SK-N-SH (cell line): Measurements from ENCODE around the gene UBASH3B. TPM values are rescaled to one million over a fixed set of nuclear protein-coding genes. Genes with fewer than 3 reads are reported as not detected.

Experiments used
- CTCF ChIA-PET: fragments of 300-600, 350-600 bp; formaldehyde crosslinking; extraction: SDS; loops from one replicate; lab custom pipeline; 2021; lab: Yijun Ruan, JAX
- POLR2A ChIA-PET: fragments of 350-600 bp; sonication (Branson Sonifier 250); formaldehyde crosslinking; extraction: SDS; loops from one replicate; lab custom pipeline; 2020; ENCODE audit warnings: antibody characterized with exemption, inconsistent platforms; lab: Yijun Ruan, JAX
- DNase-seq: peaks from one replicate; pipeline ENCODE4 v3.0.0; 2012
- H2AFZ ChIP-seq: fragments of 200-600 bp; sonication (generic); 2 replicates; pipeline ENCODE4 v1.8.1; 2016; ENCODE audit warnings: antibody characterized with exemption, mild to moderate bottlenecking, low read depth
- H3F3A ChIP-seq: fragments of 200-600 bp; sonication (generic); replicated peaks from 2 replicates; pipeline ENCODE3; 2016; ENCODE audit warnings: antibody characterized with exemption, mild to moderate bottlenecking; ENCODE audit not compliant: insufficient read depth
- H3K27ac ChIP-seq, 2 experiments: fragments of 200-500 bp in 1 of 2; fragments of 200-600 bp in 1 of 2; sonication (Bioruptor generic) in 1 of 2; sonication (generic), shearing (Covaris generic) in 1 of 2; 2 replicates each; pipeline versions ENCODE4 v1.5.1 to v1.6.1; 2014 to 2016; ENCODE audit warnings: low read depth in 2 of 2, inconsistent platforms in 1 of 2, low read length in 1 of 2, mild to moderate bottlenecking in 1 of 2, mixed read lengths in 1 of 2
- H3K27me3 ChIP-seq: fragments of 200-600 bp; sonication (generic), shearing (Covaris generic); 2 replicates; pipeline ENCODE4 v1.6.1; 2016; ENCODE audit warnings: mixed run types; ENCODE audit not compliant: insufficient read depth
- H3K36me3 ChIP-seq, 2 experiments: fragments of 200-500 bp in 1 of 2; fragments of 200-600 bp in 1 of 2; sonication (Bioruptor generic) in 1 of 2; sonication (generic) in 1 of 2; replicated peaks in 1 of 2; 2 replicates each; pipeline versions ENCODE3 to v1.5.1; 2014 to 2016; ENCODE audit warnings: low read length in 1 of 2, mild to moderate bottlenecking in 1 of 2; ENCODE audit not compliant: insufficient read depth in 2 of 2, control insufficient read depth in 1 of 2
- H3K4me1 ChIP-seq, 2 experiments: fragments of 200-500 bp in 1 of 2; fragments of 200-600 bp in 1 of 2; sonication (Bioruptor generic) in 1 of 2; sonication (generic), shearing (Covaris generic) in 1 of 2; 2 replicates each; pipeline versions ENCODE4 v1.5.1 to v1.6.1; 2014 to 2016; ENCODE audit warnings: low read depth in 1 of 2, low read length in 1 of 2, mixed run types in 1 of 2; ENCODE audit not compliant: insufficient read depth in 2 of 2, control insufficient read depth in 1 of 2
- H3K4me2 ChIP-seq: fragments of 200-600 bp; sonication (generic), shearing (Covaris generic); 2 replicates; pipeline ENCODE4 v1.6.1; 2017; ENCODE audit warnings: mixed run types
- H3K4me3 ChIP-seq, 2 experiments: fragments of 200-500 bp in 1 of 2; fragments of 200-600 bp in 1 of 2; sonication (Bioruptor generic) in 1 of 2; sonication (generic), shearing (Covaris generic) in 1 of 2; 2 replicates each; pipeline versions ENCODE4 v1.5.1 to v1.8.1; 2014 to 2016; ENCODE audit warnings: low read depth in 2 of 2, inconsistent platforms in 1 of 2, low read length in 1 of 2, mild to moderate bottlenecking in 1 of 2, mixed read lengths in 1 of 2, moderate library complexity in 1 of 2
- H3K79me2 ChIP-seq: fragments of 200-600 bp; sonication (generic); 2 replicates; pipeline ENCODE4 v1.8.1; 2017; ENCODE audit warnings: mild to moderate bottlenecking; ENCODE audit not compliant: insufficient read depth
- H3K9ac ChIP-seq: fragments of 200-600 bp; sonication (generic); 2 replicates; pipeline ENCODE4 v1.6.1; 2017; ENCODE audit warnings: mixed run types
- H3K9me2 ChIP-seq: fragments of 200-600 bp; sonication (generic); 2 replicates; pipeline ENCODE4 v1.6.1; 2017; ENCODE audit warnings: mixed run types
- H3K9me3 ChIP-seq: fragments of 200-600 bp; sonication (generic); 2 replicates; pipeline ENCODE4 v1.6.1; 2017; ENCODE audit warnings: mixed run types, mild to moderate bottlenecking, moderate library complexity
- H4K20me1 ChIP-seq: fragments of 200-600 bp; sonication (generic); 2 replicates; pipeline ENCODE4 v1.6.1; 2017; ENCODE audit warnings: mild to moderate bottlenecking, mixed run types; ENCODE audit not compliant: insufficient read depth
- CHD2 ChIP-seq: fragments of 150-350 bp; IDR thresholded peaks from 2 replicates; pipeline ENCODE4 v1.6.1; 2018; ENCODE audit warnings: low read length; ENCODE audit not compliant: partially characterized antibody
- FOSL2 ChIP-seq: IDR thresholded peaks from 2 replicates; pipeline ENCODE4 v1.4.0; 2012; ENCODE audit warnings: low read depth, mild to moderate bottlenecking, moderate library complexity, borderline replicate concordance
- JUND ChIP-seq: IDR thresholded peaks from 2 replicates; pipeline ENCODE4 v1.4.0; 2012
- NRF1 ChIP-seq: IDR thresholded peaks from 2 replicates; pipeline ENCODE4 v1.6.1; 2012; ENCODE audit warnings: low read depth, mild to moderate bottlenecking, low read length
- RCOR1 ChIP-seq: fragments of 150-350 bp; IDR thresholded peaks from 2 replicates; pipeline ENCODE4 v1.6.1; 2017; ENCODE audit warnings: antibody characterized with exemption, low read length
- RFX5 ChIP-seq: IDR thresholded peaks from 2 replicates; pipeline ENCODE4 v1.6.1; 2012; ENCODE audit warnings: mild to moderate bottlenecking, improper control_type of control experiment, low read length
- TEAD4 ChIP-seq: IDR thresholded peaks from 2 replicates; pipeline ENCODE4 v1.4.0; 2012; ENCODE audit warnings: mild to moderate bottlenecking, borderline replicate concordance; ENCODE audit not compliant: insufficient read depth
- USF1 ChIP-seq: IDR thresholded peaks from 2 replicates; pipeline ENCODE4 v1.4.0; 2012; ENCODE audit warnings: low read depth, borderline replicate concordance
- YY1 ChIP-seq: IDR thresholded peaks from 2 replicates; pipeline ENCODE4 v1.4.0; 2012; ENCODE audit warnings: low read depth, mild to moderate bottlenecking
- ZBTB33 ChIP-seq: IDR thresholded peaks from 2 replicates; pipeline ENCODE4 v1.4.0; 2012; ENCODE audit warnings: low read depth, borderline replicate concordance
- WGBS: methylation state at CpG from one replicate; pipeline ENCODE4 v1.1.6; 2017; ENCODE audit warnings: low lambda C conversion rate; 5-methylcytosine and 5-hydroxymethylcytosine counted together
- polyA plus RNA-seq, 3 experiments: library from polyadenylated mRNA; depleted of rRNA; stranded (reverse); fragments of >200 nt; gene quantifications; 2 replicates each; pipeline ENCODE4 v1.2.3, GENCODE V29; 2012

The UBASH3B gene
- polyA plus RNA-seq, 1 of the 3 experiments (the other 2 are of a cell fraction) = 10.4 TPM

- H3K79me2 ChIP-seq = no peaks in the 10 kb centered on the region
- no peak overlapping the region for H3K9ac ChIP-seq
- ChIA-PET POLR2A (no interaction called here), CTCF (no interaction called here)
- H3K4me2 ChIP-seq = no peak overlapping the region
- no peak overlapping the region for H2AFZ ChIP-seq
- no peak overlapping the region for H3K27ac ChIP-seq
- no peaks in the 10 kb centered on the region for H3K27me3 ChIP-seq
- no peaks in the 10 kb centered on the region for H3K36me3 ChIP-seq
- H3K4me3 ChIP-seq = no peak overlapping the region
- no peak for DNase-seq
- no peaks in the 10 kb centered on the region for H4K20me1 ChIP-seq
- no peaks in the 10 kb centered on the region for H3K9me3 ChIP-seq
- H3K4me1 ChIP-seq = no peaks in the 10 kb centered on the region
- 72% methylated on average over 3 of the region's 4 CpGs for WGBS
- no peaks in the 10 kb centered on the region for H3F3A ChIP-seq
- H3K9me2 ChIP-seq = no peaks in the 10 kb centered on the region
- TF ChIP-seq JUND (no peak), CHD2 (no peak)
Measured at GRCh38 chr11:122616718-122617117, 38.8 kb upstream of the UBASH3B start.

- H4K20me1 ChIP-seq = no peaks in the 10 kb centered on the region
- 80% methylated on average over 5 of the region's 5 CpGs for WGBS
- CTCF ChIA-PET = interaction anchor here (3.3 kb wide), 1 partner anchor 11 kb away, joined by 15 read pairs; no protein-coding TSS in a partner anchor
- TF ChIP-seq RCOR1 = no peak
- TF ChIP-seq RFX5 = no peak
- TF ChIP-seq USF1 = no peak
- no peak for TF ChIP-seq TEAD4
- no peak for TF ChIP-seq YY1
- TF ChIP-seq FOSL2 = no peak
- TF ChIP-seq, all 33 proteins: peak for 0
- Histone ChIP-seq H3K9me3 (no peaks in the 10 kb centered on the region), H3F3A (no peaks in the 10 kb centered on the region), H2AFZ (no peak overlapping the region), H3K9me2 (no peaks in the 10 kb centered on the region), H3K4me3 (no peak overlapping the region), H3K4me1 (no peaks in the 10 kb centered on the region), H3K36me3 (no peaks in the 10 kb centered on the region), H3K9ac (no peak overlapping the region), H3K4me2 (no peak overlapping the region), H3K79me2 (no peaks in the 10 kb centered on the region), H3K27ac (no peak overlapping the region), H3K27me3 (no peaks in the 10 kb centered on the region)
- DNase-seq = no peak
- POLR2A ChIA-PET = no interaction called here
Measured at GRCh38 chr11:122617297-122617696, 38.2 kb upstream of the UBASH3B start.

- ChIA-PET CTCF (interaction anchor here (3.3 kb wide), 1 partner anchor 11 kb away, joined by 15 read pairs; no protein-coding TSS in a partner anchor), POLR2A (no interaction called here)
- no peaks in the 10 kb centered on the region for H3K9me3 ChIP-seq
- H3K9ac ChIP-seq = no peak overlapping the region
- no peak overlapping the region for H2AFZ ChIP-seq
- H3K4me3 ChIP-seq = no peak overlapping the region
- H3K9me2 ChIP-seq = no peaks in the 10 kb centered on the region
- DNase-seq = no peak
- H4K20me1 ChIP-seq = no peaks in the 10 kb centered on the region
- no peaks in the 10 kb centered on the region for H3K27me3 ChIP-seq
- no peaks in the 10 kb centered on the region for H3F3A ChIP-seq
- 62% methylated on average over 6 of the region's 6 CpGs for WGBS
- H3K36me3 ChIP-seq = no peaks in the 10 kb centered on the region
- no peaks in the 10 kb centered on the region for H3K4me1 ChIP-seq
- TF ChIP-seq RFX5 (no peak), NRF1 (no peak), ZBTB33 (no peak)
- no peak overlapping the region for H3K4me2 ChIP-seq
- H3K79me2 ChIP-seq = no peaks in the 10 kb centered on the region
- H3K27ac ChIP-seq = no peak overlapping the region
Measured at GRCh38 chr11:122617926-122618325, 37.6 kb upstream of the UBASH3B start.
